ENCODE results near the gene RFX4.

DNA sequence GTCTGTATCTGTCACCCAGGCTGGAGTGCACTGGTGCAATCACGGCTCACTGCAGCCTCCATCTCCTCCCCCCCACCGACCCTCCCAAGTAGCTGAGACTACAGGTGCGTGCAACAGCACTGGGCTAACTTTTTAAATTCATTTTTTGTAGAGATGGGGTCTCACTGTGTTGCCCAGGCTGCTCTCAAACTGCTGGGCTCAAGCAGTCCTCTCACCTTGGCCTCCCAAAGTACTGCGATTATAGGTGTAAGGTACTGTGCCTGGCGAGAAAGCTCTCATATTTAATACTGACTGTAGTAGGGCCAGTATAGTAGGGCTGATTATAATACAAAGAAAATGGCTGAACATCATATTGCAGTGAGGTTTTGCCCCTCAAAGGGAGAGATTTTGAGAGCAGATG, 194.1 kb downstream of the RFX4 start:
- no peak for TF ChIP-seq GATA2 (IDR thresholded peaks at IDR 0.05; ENCODE audit: insufficient read depth, insufficient read length, low read depth, low read length)
- TF ChIP-seq, protein P1, sequence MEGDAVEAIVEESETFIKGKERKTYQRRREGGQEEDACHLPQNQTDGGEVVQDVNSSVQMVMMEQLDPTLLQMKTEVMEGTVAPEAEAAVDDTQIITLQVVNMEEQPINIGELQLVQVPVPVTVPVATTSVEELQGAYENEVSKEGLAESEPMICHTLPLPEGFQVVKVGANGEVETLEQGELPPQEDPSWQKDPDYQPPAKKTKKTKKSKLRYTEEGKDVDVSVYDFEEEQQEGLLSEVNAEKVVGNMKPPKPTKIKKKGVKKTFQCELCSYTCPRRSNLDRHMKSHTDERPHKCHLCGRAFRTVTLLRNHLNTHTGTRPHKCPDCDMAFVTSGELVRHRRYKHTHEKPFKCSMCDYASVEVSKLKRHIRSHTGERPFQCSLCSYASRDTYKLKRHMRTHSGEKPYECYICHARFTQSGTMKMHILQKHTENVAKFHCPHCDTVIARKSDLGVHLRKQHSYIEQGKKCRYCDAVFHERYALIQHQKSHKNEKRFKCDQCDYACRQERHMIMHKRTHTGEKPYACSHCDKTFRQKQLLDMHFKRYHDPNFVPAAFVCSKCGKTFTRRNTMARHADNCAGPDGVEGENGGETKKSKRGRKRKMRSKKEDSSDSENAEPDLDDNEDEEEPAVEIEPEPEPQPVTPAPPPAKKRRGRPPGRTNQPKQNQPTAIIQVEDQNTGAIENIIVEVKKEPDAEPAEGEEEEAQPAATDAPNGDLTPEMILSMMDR (IDR thresholded peaks at IDR 0.05; ENCODE audit: extremely low read depth in 1 of 2, insufficient read depth in 1 of 2, low read depth in 1 of 2, low read length in 2 of 2) = no peak

Measured in endothelial cell of umbilical vein (primary cell).